ENCODE measurements around the gene CARMIL1.

GRCh38 chr6:25628471-25629197 is 349.5 kb downstream of the CARMIL1 start:
- TF ChIP-seq CTCF (IDR thresholded peaks at IDR 0.05) (no peak), POLR2AphosphoS5 (IDR thresholded peaks at IDR 0.05; ENCODE audit: low read depth, low read length) (no peak), EP300 (IDR thresholded peaks at IDR 0.05; ENCODE audit: borderline replicate concordance in 1 of 2, low read depth in 1 of 2, low read length in 1 of 2) (no peak), RFX5 (IDR thresholded peaks at IDR 0.05; ENCODE audit: low read length) (no peak), EZH2phosphoT487 (IDR thresholded peaks at IDR 0.05; ENCODE audit: borderline replicate concordance, low read depth) (no peak), GABPA (IDR thresholded peaks at IDR 0.05; ENCODE audit: low read depth) (no peak), FOXM1 (IDR thresholded peaks at IDR 0.05; ENCODE audit: low read depth) (no peak), SMC3 (IDR thresholded peaks at IDR 0.05; ENCODE audit: low read depth, low read length) (no peak)
